ENCODE data around the gene TMED5.

The TMED5 gene

GRCh38 chr1:93150729-93151128, 29.5 kb downstream of the TMED5 start (continued):
- TF ChIP-seq ZSCAN18 (tag by site-specific recombination; IDR thresholded peaks at IDR 0.05) (no peak), MZF1 (tag by site-specific recombination; IDR thresholded peaks at IDR 0.05; ENCODE audit: borderline replicate concordance) (0 out of 2 replicates have a peak, but pooled peaks have one; percentile 35), GLIS2 (tag by site-specific recombination; IDR thresholded peaks at IDR 0.05) (no peak), ZNF449 (tag by site-specific recombination; IDR thresholded peaks at IDR 0.05) (no peak), KLF8 (tag by site-specific recombination; IDR thresholded peaks at IDR 0.05) (no peak), ZBTB7A (tag by site-specific recombination; IDR thresholded peaks at IDR 0.05; ENCODE audit: low read depth) (no peak), WT1 (tag by site-specific recombination; IDR thresholded peaks at IDR 0.05) (peak; percentile 70), ZNF391 (tag by site-specific recombination; IDR thresholded peaks at IDR 0.05; ENCODE audit: borderline replicate concordance, low read depth) (no peak), ZNF580 (tag by site-specific recombination; IDR thresholded peaks at IDR 0.05) (peak; percentile 60; the same call in 1 of the 2 replicates), ZNF76 (tag by site-specific recombination; IDR thresholded peaks at IDR 0.05; ENCODE audit: borderline replicate concordance, low read depth) (no peak), ZNF292 (tag by site-specific recombination; IDR thresholded peaks at IDR 0.05; ENCODE audit: borderline replicate concordance, low read depth) (no peak), ZNF140 (tag by site-specific recombination; IDR thresholded peaks at IDR 0.05) (no peak), PBX3 (CRISPR knock-in tag; IDR thresholded peaks at IDR 0.05) (no peak), ZNF433 (tag by site-specific recombination; IDR thresholded peaks at IDR 0.05; ENCODE audit: low read depth) (no peak), ZNF621 (tag by site-specific recombination; IDR thresholded peaks at IDR 0.05) (no peak), ZNF518A (tag by site-specific recombination; conservative IDR thresholded peaks at IDR 0.05; ENCODE audit: low read depth) (no peak), KLF7 (tag by site-specific recombination; IDR thresholded peaks at IDR 0.05; ENCODE audit: borderline replicate concordance) (no peak), ZSCAN30 (tag by site-specific recombination; IDR thresholded peaks at IDR 0.05) (0 out of 2 replicates have a peak, but pooled peaks have one; percentile 10), SCRT1 (tag by site-specific recombination; IDR thresholded peaks at IDR 0.05; ENCODE audit: borderline replicate concordance) (no peak), ZNF341 (tag by site-specific recombination; IDR thresholded peaks at IDR 0.05; ENCODE audit: low read depth) (no peak), FEZF1 (tag by site-specific recombination; IDR thresholded peaks at IDR 0.05) (peak; percentile 91)
